ENCODE data around the gene CHID1.

CHID1 gene

GRCh38 chr11:932435-932834, 21.8 kb upstream of the CHID1 start:
- DNase-seq, result no peak

DNA sequence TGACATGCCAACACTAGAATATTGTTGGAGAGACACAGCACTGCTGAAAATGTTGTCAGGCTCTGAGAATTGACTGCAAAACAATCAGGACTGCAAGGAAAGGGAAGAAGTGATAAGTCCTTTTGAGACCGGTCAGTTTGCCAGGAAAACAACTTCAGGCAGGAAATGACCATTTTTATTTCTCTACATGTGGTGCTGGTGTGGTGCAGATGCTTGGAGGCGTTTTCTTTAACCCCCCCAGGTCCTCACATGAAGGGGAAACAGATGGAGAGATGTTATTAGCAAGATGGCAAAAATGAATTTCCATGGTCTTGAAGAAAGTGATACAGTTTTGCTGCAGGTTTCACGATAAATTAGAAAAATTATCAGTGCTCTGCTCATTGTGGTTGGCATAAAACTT, 20.8 kb upstream of the CHID1 start:
- DNase-seq, result no peak

- no peak for DNase-seq
Measured at GRCh38 chr11:929405-929804, 18.8 kb upstream of the CHID1 start.

- no peak for DNase-seq
Measured at GRCh38 chr11:928786-929185, 18.2 kb upstream of the CHID1 start.

DNA sequence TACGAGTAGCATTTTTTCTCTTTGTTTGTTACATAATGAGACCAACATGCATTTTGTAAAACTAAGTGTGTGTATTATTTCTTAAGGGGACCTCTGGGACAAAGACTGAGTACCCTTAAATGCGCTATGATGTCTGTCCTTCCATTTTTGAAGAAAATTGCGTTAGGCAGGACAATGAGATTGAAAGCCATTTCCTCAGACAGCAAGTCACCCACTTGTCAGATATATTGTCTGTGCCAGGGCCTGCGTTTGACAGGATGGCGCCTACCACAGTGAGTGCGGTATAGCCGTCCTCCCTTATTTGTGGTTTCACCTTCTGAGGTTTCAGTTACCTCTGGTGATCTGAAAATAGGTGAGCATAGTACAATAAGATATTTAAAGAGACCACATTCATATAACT, 17.3 kb upstream of the CHID1 start:
- peak; percentile 22 for DNase-seq

GRCh38 chr11:926341-926916, 15.8 kb upstream of the CHID1 start:
- no peak for DNase-seq

- DNase-seq, result peak; percentile 89
Measured at GRCh38 chr11:925496-926301, 15.1 kb upstream of the CHID1 start, which contains the start of gene AP2A2. AP2A2 (plus strand) TSS chr11:925870; CDS start chr11:926022, 152 bp downstream.

DNA sequence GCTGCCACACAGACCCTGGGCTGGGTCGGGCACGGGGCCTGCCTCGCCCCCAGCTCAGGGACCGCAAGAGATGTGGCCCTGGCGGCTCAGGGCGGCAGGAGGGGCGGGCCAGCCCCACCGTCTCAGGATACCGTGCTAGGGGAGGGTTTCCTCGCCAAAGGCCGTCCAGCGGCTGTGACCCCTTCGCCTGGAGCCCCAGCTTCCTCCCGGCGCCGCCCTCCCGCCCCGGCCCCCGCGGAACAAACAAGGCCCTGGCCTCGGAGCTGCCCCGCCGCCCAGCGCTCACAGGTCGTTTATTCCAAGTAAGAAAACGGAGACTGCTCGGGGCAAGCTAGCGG, 14.5 kb upstream of the CHID1 start:
- DNase-seq, result no peak

- no peak for DNase-seq
Measured at GRCh38 chr11:924406-925157, 14.0 kb upstream of the CHID1 start.

- no peak for DNase-seq
Measured at GRCh38 chr11:923691-924405, 13.2 kb upstream of the CHID1 start.

DNA sequence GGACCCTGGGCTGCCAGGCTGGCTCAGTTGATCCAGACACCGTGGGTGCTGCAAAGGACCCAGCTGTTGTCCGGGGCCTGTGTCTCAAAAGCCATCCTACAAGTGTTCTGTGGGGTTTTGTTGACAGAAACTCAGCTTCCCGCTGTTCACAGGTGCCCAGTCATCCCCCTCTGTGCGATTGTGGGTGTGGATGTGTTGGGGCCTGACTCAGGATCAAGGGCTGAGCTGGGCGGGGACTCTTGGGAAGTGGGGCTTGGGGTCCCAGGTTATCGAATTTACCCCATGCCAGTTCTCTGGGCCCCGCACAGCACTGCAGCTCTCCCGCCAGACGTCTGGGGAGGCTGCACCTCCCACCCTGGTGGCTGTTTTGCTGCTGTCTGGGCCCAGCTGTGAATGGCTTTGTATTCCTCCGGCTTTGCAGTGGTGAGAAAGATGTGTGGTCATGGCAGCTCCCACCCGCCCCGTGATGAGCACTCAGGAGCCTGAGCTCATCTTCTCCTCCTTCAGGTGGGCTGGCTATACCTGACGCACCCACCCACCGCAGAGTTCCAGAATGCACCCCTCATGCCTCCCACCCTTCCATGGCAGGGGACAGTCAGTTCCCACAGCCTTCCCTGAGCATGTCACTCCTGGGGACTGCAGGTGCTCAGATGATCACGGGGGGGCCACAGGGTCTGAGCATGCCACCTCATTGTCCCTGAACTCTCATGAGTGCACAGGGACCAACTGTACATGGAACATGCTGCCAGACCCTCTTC, 11.5 kb upstream of the CHID1 start:
- DNase-seq, result no peak

DNA sequence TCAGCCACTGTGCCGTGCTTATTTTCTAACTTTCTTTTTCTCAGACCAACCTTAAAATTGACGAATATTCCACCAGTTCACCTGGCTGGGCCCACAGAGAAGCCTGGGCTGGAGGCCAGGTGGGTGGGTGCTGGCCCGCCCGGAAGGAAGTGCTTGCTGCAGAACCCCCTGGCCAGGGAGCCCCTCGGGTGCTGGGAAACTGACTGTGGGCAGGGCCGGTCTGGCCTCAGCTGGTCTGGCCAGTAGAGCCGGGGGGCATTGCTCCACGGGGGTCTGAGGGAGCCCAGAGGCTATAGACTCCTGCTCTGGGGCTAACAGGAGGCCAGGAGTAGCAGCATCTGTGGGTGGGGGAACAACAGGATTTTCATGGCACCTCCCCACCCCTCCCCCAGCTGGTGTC, 6.8 kb upstream of the CHID1 start:
- no peak for DNase-seq

DNA sequence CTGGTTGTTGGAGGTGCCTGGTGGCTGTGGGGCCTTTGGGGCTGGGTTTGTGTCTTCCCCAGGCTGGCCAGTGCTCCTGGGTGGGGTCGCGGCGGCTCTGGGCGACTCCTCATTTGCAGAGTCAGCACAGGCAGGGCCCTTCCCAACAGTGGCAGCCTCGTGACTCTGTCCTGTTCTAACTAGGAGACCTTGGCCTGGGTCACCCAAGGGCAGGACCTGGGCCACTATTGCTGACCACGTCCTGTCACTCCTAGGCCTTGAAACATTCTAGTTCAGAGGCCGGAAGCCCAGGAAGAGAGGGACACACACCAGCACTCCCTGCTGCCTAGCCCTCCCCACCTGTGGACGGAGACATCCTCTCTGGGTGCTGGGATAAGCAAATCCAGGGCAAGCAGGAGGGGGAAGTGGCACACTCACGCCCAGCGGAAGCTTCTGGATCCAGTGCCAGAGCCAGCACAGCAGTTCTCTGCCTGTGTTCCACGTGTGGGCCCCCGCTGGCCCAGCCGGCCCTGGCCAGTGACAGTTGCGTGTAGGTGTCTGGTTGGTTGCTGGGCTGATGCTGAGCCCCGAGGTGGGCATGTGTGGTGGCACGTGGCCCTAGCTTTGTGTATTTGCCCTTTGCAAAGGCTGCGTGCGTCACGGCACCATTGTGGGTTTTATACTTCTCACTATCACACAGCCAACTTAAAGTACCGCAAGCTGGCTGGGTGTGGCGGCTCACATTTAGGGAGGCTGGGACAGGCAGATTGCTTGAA, 4.3 kb upstream of the CHID1 start:
- no peak for DNase-seq

GRCh38 chr11:914204-914603, 3.6 kb upstream of the CHID1 start:
- no peak for DNase-seq

- DNase-seq, result no peak
Measured at GRCh38 chr11:913043-913442, 2.4 kb upstream of the CHID1 start.

DNA sequence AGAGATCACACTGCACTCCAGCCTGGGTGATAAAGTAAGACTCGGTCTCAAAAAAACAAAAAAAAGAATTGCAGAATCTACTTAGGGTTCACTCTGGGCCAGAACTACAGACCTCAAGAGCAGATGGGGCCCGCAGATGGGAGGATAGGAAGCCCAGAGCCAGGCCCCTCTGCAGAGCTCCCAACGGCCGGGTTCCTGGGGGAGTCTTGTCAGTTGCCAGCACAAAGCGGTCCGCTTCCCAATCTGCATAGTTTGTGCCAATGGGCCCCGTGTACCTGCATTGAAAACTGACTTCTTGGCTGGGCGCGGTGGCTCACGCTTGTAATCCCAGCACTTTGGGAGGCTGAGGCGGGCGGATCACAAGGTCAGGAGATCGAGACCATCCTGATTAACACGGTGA, 1.7 kb upstream of the CHID1 start:
- DNase-seq, result no peak

DNA sequence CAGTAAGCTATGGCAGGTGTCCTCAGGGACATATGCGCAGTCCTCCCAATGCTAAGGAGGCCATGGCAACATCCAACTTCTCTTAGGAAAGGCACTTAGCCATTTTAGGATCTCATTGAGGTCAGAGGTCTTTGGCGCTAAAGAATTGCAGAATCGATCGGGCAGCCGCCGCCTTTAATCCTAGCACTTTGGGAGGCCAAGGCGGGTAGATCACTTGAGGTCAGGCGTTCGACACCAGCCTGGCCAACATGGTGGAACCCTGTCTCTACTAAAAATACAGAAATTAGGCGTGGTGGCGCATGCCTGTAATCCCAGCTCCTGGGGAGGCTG, 1.2 kb upstream of the CHID1 start:
- DNase-seq, result no peak

DNA sequence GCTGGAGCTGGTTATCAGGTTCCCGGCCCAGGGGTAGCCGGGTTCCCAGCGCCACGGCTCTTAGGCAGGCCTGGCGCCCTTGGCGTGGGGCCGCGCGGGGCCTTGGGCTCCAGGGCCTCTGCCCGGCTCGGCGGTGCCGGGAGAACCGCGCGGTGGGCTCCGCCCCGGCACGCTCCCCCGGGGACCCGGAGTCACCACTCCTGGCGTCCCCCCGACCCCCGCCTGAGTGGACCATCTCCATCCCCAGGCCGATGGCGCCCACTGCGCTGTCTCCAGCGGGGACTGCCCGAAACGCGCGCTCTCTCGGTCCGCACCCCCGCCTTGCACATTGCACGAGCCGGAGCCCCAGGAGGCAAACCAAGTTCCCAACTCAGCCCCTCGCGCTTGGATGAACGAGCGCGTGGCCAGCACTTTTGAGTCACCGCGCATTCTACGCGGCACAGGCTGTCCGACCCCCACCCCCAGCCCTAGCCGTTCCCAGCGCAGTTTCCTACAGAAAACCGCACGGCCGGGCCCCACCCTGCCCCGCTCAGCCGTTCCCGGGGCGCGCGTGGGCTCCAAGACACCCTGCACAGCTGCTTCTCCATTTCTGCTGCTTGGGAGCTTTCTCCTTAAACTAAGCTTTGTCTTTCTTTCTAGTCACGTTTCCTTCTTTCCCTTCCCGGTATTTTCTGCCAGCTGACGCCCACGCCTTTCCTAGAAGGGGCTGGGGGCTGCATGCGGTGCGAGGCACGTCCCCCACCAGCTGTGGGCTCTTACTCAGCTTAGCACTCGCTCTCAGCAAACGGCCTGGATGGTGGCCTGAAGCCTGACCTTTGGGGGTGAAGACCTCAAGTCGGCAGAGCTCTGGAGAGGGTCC, 650 bp upstream of the CHID1 start:
- peak; percentile 17 for DNase-seq

DNA sequence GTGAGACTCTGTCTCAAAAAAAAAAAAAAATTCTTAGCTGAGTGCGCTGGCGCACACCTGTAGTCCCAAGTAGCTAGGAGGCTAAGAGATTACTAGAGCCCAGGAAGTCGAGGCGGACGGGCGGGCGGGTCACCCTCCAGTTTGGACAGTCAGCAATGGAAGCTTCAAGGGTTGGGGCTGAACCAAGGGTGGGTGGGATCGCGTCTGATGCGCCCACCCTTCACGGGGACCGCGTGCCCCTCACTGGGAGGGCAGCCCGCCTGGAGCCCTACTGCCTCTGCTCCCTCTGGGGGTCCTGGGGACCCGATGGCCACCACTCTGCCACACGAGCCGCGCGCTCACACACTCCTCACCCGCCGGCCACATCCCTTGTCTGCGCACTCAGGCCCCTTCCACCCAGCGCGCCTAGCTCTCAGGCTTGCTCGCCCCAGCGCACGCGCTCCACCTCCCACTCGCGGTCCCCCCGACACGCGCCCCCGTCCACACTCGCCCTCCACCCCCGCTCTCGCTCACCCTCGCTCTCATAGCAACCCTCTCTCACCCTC, 494 bp downstream of the CHID1 start:
- peak; percentile 64 for DNase-seq

- no peak for DNase-seq
Measured at GRCh38 chr11:909406-909805, 1.2 kb downstream of the CHID1 start.

GRCh38 chr11:908273-908672, 2.3 kb downstream of the CHID1 start:
- DNase-seq, result no peak
